HG03571 (cell line): ENCODE data around the gene ACSL6.

Source experiments
- ATAC-seq: cut with Tn5 transposase; IDR thresholded peaks from one replicate; pipeline ENCODE4 v1.9.1; 2021; ENCODE audit not compliant: unreplicated experiment

The ACSL6 gene

GRCh38 chr5:132011622-132012343, at the start of gene ACSL6:
TSS of gene ACSL6 (minus strand) at chr5:132011658. CDS start at chr5:132011553, 105 bp downstream.
- no peak for ATAC-seq

DNA sequence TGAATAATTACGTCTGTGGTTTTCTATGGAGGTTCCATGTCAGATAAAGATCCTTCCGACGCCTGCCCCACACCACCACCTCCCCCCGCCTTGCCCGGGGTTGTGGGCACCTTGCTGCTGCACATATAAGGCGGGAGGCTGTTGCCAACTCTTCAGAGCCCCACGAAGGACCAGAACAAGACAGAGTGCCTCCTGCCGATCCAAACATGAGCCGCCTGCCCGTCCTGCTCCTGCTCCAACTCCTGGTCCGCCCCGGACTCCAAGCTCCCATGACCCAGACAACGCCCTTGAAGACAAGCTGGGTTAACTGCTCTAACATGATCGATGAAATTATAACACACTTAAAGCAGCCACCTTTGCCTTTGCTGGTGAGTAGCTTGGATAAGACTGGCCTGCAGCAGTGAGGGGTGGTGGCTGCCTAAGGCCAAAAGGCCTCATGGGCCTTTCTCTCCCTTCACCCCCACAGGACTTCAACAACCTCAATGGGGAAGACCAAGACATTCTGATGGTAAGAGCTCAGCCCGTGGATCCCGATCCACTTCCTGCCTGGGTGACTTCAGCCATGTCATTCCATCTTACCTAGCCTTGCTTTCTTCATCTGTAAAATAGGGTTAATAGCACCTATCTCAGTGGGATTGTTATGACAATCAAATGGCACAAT, 49.2 kb upstream of the ACSL6 start, which contains the start of gene IL3:
Gene IL3, plus strand, starts transcription at position 155 of the 661 bp plus-strand sequence. Its CDS starts 52 bp downstream, at position 207.
- no peak for ATAC-seq

DNA sequence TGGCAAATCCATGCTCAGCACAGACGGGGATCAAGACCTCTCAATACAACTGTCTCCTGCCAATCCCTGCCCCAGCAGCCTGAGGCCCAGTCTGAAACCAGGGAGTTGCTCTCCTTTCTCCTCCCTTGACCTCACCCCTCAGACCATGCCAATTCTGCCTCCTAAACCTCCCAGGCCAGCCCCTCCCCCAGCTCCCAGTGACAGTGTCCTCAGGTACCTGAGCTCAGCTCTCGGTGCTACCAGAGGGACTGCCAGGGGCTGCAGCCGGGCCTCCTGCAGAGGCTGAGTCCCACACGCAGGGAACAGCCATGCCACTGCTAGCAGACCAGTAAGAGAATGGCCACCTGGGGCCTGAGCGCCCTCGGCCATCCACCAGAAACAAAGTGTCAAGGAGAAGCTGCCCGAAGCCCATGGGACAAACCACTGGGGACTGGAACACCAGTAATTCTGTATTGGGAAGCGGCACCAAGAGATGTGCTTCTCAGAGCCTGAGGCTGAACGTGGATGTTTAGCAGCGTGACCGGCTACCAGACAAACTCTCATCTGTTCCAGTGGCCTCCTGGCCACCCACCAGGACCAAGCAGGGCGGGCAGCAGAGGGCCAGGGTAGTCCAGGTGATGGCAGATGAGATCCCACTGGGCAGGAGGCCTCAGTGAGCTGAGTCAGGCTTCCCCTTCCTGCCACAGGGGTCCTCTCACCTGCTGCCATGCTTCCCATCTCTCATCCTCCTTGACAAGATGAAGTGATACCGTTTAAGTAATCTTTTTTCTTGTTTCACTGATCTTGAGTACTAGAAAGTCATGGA, 48.4 kb upstream of the ACSL6 start:
- no peak for ATAC-seq

DNA sequence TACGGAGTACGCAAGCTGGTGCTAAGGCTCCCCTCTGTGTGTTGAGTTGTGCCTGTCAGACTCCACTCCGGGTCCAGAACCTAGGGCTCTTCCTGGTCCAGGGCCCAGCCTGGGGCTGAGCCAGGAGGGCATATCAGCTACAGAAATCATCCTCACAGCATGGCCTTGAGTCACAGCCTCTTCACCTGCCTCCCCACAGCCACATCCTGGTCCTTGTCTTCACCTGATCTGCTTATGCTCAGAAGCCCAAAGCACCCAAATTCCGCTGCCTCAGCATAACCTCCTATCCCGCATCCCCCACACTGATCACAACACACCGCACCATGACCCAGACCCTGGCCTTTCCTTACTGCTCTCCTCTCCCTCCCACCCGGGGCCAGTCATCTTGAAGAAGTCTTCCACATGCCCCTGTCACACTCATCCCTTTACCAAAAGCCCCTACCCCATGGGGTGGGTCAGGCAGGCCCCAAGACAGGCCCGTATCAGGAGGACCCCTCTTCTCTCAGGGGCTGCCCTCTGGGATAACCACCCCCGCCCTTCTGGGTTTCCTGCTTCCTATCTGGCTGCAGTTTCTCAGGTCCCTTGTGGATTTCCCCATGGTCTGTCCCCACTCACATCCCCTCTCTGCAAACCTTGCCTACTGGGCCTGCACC, 47.7 kb upstream of the ACSL6 start:
- ATAC-seq = no peak

GRCh38 chr5:132058646-132059042, 47.2 kb upstream of the ACSL6 start:
- no peak for ATAC-seq

- ATAC-seq = no peak
Measured at GRCh38 chr5:132057498-132058255, 46.2 kb upstream of the ACSL6 start.

GRCh38 chr5:132056610-132057497, 45.4 kb upstream of the ACSL6 start:
- no peak for ATAC-seq

DNA sequence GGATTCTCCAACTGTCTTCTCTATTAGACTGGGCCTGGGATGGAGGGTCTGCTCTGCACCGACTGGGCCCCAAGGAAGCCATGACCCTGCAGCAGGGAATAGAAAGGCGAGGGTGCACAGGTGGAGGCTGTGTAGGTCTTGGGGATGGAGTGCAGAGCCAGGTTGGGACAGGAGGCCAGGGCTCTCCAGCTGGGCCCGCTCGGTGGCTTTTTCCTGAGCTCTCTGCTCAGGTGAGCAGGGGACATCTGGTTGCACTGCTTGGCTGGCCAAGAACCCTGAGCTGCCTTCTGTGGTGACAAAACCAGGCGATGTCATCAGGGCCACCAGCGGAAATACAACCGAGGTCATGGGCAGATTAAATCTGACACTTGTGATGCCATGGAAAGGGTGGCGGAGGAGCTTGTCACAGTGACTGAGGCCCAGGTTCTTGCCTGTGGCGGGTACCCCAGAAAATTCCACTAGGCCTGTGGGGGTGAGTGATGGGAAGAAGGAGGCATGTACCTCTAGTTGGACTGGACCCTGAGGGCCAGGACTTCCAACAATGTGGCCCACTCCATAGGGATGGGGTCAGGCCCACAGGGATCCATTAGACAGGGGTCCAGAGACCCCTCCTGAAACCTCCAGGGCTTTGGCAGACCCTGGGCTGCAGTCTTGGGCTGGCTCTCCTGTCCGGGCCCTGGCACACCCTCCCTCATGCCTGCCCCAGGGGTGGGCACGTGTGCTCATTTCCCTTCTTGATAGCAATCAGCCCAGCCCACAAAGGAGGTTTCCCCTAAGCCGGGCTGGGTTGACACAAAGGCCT, 44.6 kb upstream of the ACSL6 start:
- ATAC-seq = no peak

DNA sequence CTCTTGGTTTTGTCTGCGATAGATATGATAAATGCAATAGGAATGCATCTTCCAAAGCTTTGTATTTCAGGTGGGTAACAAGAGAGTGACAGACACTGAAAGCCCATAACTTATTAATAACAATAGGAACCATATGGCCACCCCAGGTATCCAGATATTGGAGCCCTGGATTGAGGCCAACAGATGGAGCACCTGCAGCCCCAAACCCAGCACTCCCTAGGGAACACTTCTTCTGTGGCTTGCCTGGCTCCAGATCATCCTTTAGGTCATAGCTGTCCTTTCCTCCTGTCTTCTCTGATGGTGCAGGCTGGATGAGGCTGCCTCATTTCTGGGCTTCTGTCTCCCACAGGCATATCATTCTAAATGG, 44.0 kb upstream of the ACSL6 start:
- ATAC-seq = no peak

- ATAC-seq = no peak
Measured at GRCh38 chr5:132054697-132055440, 43.4 kb upstream of the ACSL6 start.

- ATAC-seq = no peak
Measured at GRCh38 chr5:132054031-132054696, 42.7 kb upstream of the ACSL6 start.

- ATAC-seq = no peak
Measured at GRCh38 chr5:132053483-132053882, 42.0 kb upstream of the ACSL6 start.

GRCh38 chr5:132052520-132052919, 41.1 kb upstream of the ACSL6 start:
- no peak for ATAC-seq

GRCh38 chr5:132050661-132051552, 39.4 kb upstream of the ACSL6 start:
- no peak for ATAC-seq

DNA sequence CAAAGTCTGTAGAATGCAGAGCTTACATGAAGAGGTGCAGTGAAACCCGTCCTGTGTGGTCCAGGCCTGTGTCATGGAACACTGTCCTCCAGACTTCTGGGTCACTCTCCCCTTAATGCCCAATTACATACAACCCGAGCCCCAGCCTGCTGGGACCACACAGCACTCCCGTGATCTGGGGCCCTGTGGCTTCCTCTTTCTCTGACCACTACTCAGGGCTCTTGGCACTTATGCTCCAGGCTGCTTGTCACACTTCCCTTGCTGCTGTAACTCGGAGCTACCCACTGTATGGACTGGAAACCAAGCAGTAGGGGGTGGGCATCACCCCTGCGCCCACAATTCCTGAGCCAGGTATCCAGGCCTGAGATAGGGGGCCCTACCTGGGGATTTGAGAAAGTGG, 38.7 kb upstream of the ACSL6 start:
- no peak for ATAC-seq

- no peak for ATAC-seq
Measured at GRCh38 chr5:132049559-132049958, 38.1 kb upstream of the ACSL6 start.
